Heart right ventricle (tissue), 16 donors: Measurements from ENCODE around the gene OR2W3. TPM values are rescaled to one million over a fixed set of nuclear protein-coding genes. Genes with fewer than 3 reads are reported as not detected.

ENCODE experiments used
- ATAC-seq, 8 donors: fragments of 200-7000 bp; cut with Tn5 transposase; one replicate each; pipeline ENCODE4 v1.9.1; 2020; ENCODE audit warnings: mild to moderate bottlenecking in 8 of 8, moderate library complexity in 8 of 8, moderate number of reproducible peaks in 1 of 8
- DNase-seq, 2 donors: peaks; one replicate each; pipeline ENCODE4 v3.0.0-alpha.2; 2020
- H3K27ac ChIP-seq, 10 donors: fragments of 200-600 bp; sonication (generic) in 2 of 10; one replicate each; pipeline versions ENCODE4 v1.5.0 to v1.8.0; 2020 to 2022; ENCODE audit warnings: mild to moderate bottlenecking in 3 of 10
- H3K27me3 ChIP-seq, 7 donors: fragments of 200-600 bp; one replicate each; pipeline ENCODE4 v1.8.0; 2021 to 2022; ENCODE audit warnings: mild to moderate bottlenecking in 2 of 7
- H3K36me3 ChIP-seq, 9 donors: fragments of 200-600 bp; sonication (generic) in 1 of 9; one replicate each; pipeline versions ENCODE4 v1.5.0 to v1.8.0; 2020 to 2022; ENCODE audit warnings: mild to moderate bottlenecking in 2 of 9
- H3K4me1 ChIP-seq, 9 donors: fragments of 200-600 bp; sonication (generic) in 1 of 9; one replicate each; pipeline versions ENCODE4 v1.5.0 to v1.8.0; 2020 to 2022; ENCODE audit warnings: mild to moderate bottlenecking in 4 of 9
- H3K4me3 ChIP-seq, 10 donors: fragments of 200-600 bp; sonication (generic) in 2 of 10; one replicate each; pipeline versions ENCODE4 v1.5.0 to v1.8.0; 2020 to 2022; ENCODE audit warnings: mild to moderate bottlenecking in 7 of 10, moderate library complexity in 2 of 10
- H3K9me3 ChIP-seq, 11 donors: fragments of 200-600 bp in 10 of 11; sonication (generic) in 2 of 11; one replicate each; pipeline versions ENCODE4 v1.5.0 to v1.8.0; 2013 to 2022; ENCODE audit warnings: mild to moderate bottlenecking in 2 of 11, control low read depth in 1 of 11, moderate library complexity in 1 of 11
- CTCF ChIP-seq, 9 donors: fragments of 200-600 bp; sonication (generic) in 2 of 9; IDR thresholded peaks; one replicate each; pipeline versions ENCODE4 v1.5.0 to v1.8.0; 2021 to 2022; ENCODE audit warnings: antibody characterized with exemption in 9 of 9, mild to moderate bottlenecking in 5 of 9, moderate library complexity in 1 of 9
- WGBS, 2 donors: extraction: QIAGEN DNeasy Blood & Tissue Kit; methylation state at CpG; one replicate each; pipeline ENCODE4 v1.1.7; 2013; ENCODE audit warnings: inconsistent platforms in 1 of 2; 5-methylcytosine and 5-hydroxymethylcytosine counted together
- intact Hi-C, 10 donors: fragments of 100-400 bp; cut with DNase I; formaldehyde crosslinking; loops; one replicate each; pipeline versions ENCODE4 v1.11.1 to v1.14.2; 2022
- polyA plus RNA-seq, 2 donors: library from polyadenylated mRNA; stranded (reverse); fragments of 200-250 nt; gene quantifications; one replicate each; pipeline ENCODE4 v1.2.3, GENCODE V29; 2013
- total RNA-seq, 10 donors: library from RNA; stranded (reverse); fragmentation: NEBNext Ultra II Directional in 3 of 10; extraction: Animal tissue kit (Norgen Biotek cat#: 25700) in 3 of 10; gene quantifications; one replicate each; pipeline versions ENCODE4 v1.2.1 to v1.2.4, GENCODE V29; 2021 to 2023
- donor health status: Arrhythmogenic right ventricular cardiomyopathy.
- donor health status: ischemic (EF 13 %, LVEDD 7.1; RV severe dilation, severe dysfunction).
- donor health status: healthy with polysubstance abuse.
- donor health status: DM: no; HTN: yes; CAD: no.
- donor health status: DM: no; HTN: no; CAD: no.
- donor health status: ischemic (EF 25% LVEDD 6.9; RV normal size, moderate dysfunction).
- donor health status: ischemic (EF 25% LVEDD 5.7; RV mildly dilated, moderate dysfunction).
- donor health status: healthy.
- donor health status: DM: yes; HTN: yes; CAD: no.
- donor health status: Ischemic cardiomyopathy.
- donor health status: ischemic (EF 35%, LVEDD 5.7; RV mildly dilated, moderate dysfunction).
- donor health status: nonischemic (EF 11% LVEDD 7.7; RV severe dilation, severe dysfunction).
- donor health status: DM: yes; HTN: yes; CAD: no.
- donor health status: PGD.
- donor health status: ischemic (EF 29% LVEDD 5.4; RV normal size, mild dysfunction).
- donor health status: nonischemic (EF 23%, LVEDD 6.1; RV moderate dilation, normal function).

The OR2W3 gene
- total and polyA plus RNA-seq, 12 donors: 0.06 to 0.26 TPM; not detected in 10

- Histone ChIP-seq H3K9me3 (no peaks in the 10 kb centered on the region), H3K4me3 (no peak overlapping the region), H3K36me3 (no peaks in the 10 kb centered on the region), H3K4me1 (no peaks in the 10 kb centered on the region), H3K27ac (no peak overlapping the region), H3K27me3 (peaks cover 0 to 38% (median 16%) of the 10 kb centered on the region in 7 donors)
- no peak for DNase-seq
- TF ChIP-seq CTCF (IDR thresholded peaks at IDR 0.05): no peak
- WGBS, 2 donors: 78% methylated on average over 4 of the region's 4 CpGs
- ATAC-seq: no peak
- intact Hi-C loops: no loop called here
These were observed 32.6 kb upstream of the OR2W3 start for GRCh38 chr1:247862756-247863155.

- DNase-seq: no peak
- Histone ChIP-seq H3K9me3 (peaks cover 0 to 1% (median 0%) of the 10 kb centered on the region in 11 donors), H3K27ac (no peak overlapping the region), H3K4me1 (no peaks in the 10 kb centered on the region), H3K4me3 (no peak overlapping the region), H3K27me3 (peaks cover 0 to 19% (median 0%) of the 10 kb centered on the region in 7 donors), H3K36me3 (no peaks in the 10 kb centered on the region)
- ATAC-seq: no peak
- WGBS, 2 donors: 85 to 87% methylated on average over 17 of the region's 17 CpGs
- intact Hi-C loops: no loop called here
- no peak for TF ChIP-seq CTCF (IDR thresholded peaks at IDR 0.05)
These were observed 30.7 kb upstream of the OR2W3 start for GRCh38 chr1:247864644-247865043.

GRCh38 chr1:247865416-247865815 lies 30.0 kb upstream of the OR2W3 start:
- H3K4me1 ChIP-seq: no peaks in the 10 kb centered on the region
- intact Hi-C loops: no loop called here
- ATAC-seq (no peak), DNase-seq (no peak)
- no peak overlapping the region for H3K27ac ChIP-seq
- peaks cover 0 to 17% (median 0%) of the 10 kb centered on the region in 7 donors for H3K27me3 ChIP-seq
- H3K4me3 ChIP-seq: no peak overlapping the region
- TF ChIP-seq CTCF (IDR thresholded peaks at IDR 0.05): no peak
- H3K36me3 ChIP-seq: no peaks in the 10 kb centered on the region
- peaks cover 0 to 7% (median 0%) of the 10 kb centered on the region in 11 donors for H3K9me3 ChIP-seq
- 60 to 65% methylated on average over 6 of the region's 6 CpGs for WGBS, 2 donors

- TF ChIP-seq CTCF (IDR thresholded peaks at IDR 0.05): no peak
- 79 to 88% methylated on average over 9 of the region's 9 CpGs for WGBS, 2 donors
- ATAC-seq (no peak), DNase-seq (no peak)
- Histone ChIP-seq H3K27me3 (no peaks in the 10 kb centered on the region), H3K9me3 (no peaks in the 10 kb centered on the region), H3K4me1 (no peaks in the 10 kb centered on the region), H3K4me3 (no peak overlapping the region), H3K36me3 (no peaks in the 10 kb centered on the region), H3K27ac (no peak overlapping the region)
- intact Hi-C loops: no loop called here
These were observed 12.0 kb upstream of the OR2W3 start for GRCh38 chr1:247883346-247883745.
